Measurements from ENCODE around the gene SLC35F4.

- no peak; the same call in 1 of the 2 replicates for TF ChIP-seq CTCF (conservative IDR thresholded peaks at IDR 0.05)
- TF ChIP-seq ZFX (IDR thresholded peaks at IDR 0.05) = no peak
Observed at GRCh38 chr14:57526942-57527341, 338.9 kb downstream of the SLC35F4 start.

Measured in C4-2B (cell line).